RWPE1 (cell line): ENCODE data around the gene BMP6.

Source experiments
- CTCF ChIA-PET: fragments of 350-600 bp; sonication (Branson Sonifier 250); formaldehyde crosslinking; extraction: SDS; loops from one replicate; lab custom pipeline; 2021; lab: Yijun Ruan, JAX
- POLR2A ChIA-PET: fragments of 400-600 bp; formaldehyde crosslinking; extraction: SDS; loops from one replicate; lab custom pipeline; 2020; ENCODE audit warnings: antibody characterized with exemption; ENCODE audit not compliant: low non-redundant PET; lab: Yijun Ruan, JAX
- DNase-seq: peaks from one replicate; pipeline ENCODE4 v3.0.0; 2012; ENCODE audit warnings: low spot score
- H3K27ac ChIP-seq: fragments of 450-650 bp; 2 replicates; pipeline ENCODE4 v1.5.1; 2017
- TF ChIP-seq, protein P1 (sequence below): fragments of 450-650 bp; conservative IDR thresholded peaks from 2 replicates; pipeline ENCODE4 v1.5.1; 2017; ENCODE audit warnings: low read depth, mild to moderate bottlenecking

BMP6 gene

DNA sequence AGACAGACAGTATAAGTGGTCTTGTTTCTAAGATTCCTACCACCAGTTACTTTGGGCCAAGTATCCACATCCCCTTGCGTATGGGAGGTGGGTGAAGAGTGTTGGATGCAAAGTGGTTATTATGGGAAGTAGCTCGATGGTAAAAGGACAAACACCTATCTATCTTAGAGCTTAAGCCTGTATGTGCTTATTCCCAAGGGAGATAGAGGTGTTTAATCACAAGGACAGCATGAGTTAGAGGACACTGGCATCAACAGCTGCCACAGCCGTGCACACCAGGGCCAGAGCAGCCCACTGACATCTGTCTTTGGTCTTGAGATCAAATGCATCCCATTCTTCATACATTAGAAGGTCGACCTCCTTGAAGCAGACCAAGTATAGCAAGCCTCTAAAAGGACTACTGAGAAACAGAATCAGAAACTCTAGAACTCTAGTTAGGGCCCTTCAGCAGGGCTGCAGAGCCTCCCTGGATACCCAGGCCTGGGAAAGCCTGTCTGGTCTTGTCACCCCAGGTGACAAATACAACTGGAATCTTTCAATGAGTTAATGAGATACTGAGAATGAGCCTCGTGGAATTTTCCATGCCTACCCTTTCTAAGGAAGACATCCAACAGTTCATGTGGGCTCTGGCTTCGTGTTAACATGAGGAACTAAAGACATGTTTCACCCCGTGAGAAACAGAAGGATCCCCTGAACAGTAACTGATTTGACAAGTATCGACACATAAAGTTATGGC lies 156.0 kb downstream of the BMP6 start:
- CTCF ChIA-PET, result interaction anchor here (0.5 kb wide), 1 partner anchor 21 kb away, joined by 3 read pairs; no protein-coding TSS in a partner anchor
- H3K27ac ChIP-seq, result no peak overlapping the region
- TF ChIP-seq, protein P1, sequence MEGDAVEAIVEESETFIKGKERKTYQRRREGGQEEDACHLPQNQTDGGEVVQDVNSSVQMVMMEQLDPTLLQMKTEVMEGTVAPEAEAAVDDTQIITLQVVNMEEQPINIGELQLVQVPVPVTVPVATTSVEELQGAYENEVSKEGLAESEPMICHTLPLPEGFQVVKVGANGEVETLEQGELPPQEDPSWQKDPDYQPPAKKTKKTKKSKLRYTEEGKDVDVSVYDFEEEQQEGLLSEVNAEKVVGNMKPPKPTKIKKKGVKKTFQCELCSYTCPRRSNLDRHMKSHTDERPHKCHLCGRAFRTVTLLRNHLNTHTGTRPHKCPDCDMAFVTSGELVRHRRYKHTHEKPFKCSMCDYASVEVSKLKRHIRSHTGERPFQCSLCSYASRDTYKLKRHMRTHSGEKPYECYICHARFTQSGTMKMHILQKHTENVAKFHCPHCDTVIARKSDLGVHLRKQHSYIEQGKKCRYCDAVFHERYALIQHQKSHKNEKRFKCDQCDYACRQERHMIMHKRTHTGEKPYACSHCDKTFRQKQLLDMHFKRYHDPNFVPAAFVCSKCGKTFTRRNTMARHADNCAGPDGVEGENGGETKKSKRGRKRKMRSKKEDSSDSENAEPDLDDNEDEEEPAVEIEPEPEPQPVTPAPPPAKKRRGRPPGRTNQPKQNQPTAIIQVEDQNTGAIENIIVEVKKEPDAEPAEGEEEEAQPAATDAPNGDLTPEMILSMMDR, result no peak
- POLR2A ChIA-PET, result no interaction called here
- DNase-seq, result peak; percentile 18

DNA sequence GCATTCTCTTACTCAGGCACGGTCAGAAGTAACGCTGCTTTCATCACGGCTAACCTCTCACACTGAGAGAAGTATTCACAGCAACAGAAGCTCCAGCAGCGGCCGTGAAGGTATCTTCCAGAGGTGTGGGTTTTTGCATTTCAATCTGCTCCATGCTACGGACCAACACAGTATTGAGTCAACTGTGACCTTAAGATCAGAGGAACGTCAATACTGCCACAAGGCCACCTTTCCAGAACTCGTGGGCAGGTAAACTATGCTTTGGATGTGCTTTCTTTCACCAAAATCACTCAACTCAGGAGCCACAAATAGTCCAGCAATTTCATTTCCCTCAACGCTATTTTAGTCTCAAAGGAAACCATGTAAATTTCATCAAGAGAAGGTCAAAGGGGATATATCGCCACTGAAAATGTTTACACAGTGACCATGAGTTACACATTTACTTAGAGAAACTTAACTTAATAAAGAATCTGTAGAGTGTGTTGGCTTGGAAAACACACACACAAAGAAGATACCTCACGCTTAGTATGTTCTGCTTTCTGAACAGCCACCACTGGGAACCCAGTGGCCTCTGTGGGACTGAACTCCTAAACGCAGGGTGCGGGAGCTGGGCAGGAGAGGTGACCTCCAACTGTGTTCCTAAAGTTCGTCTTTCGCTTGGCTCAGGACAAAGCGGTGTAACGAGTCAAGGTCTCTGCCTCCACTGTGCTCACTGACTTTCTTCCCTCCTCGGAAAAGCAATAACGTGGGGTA lies 156.8 kb downstream of the BMP6 start:
- no peak overlapping the region for H3K27ac ChIP-seq
- no peak for DNase-seq
- ChIA-PET POLR2A (no interaction called here), CTCF (no interaction called here)
- TF ChIP-seq, protein P1, result no peak

GRCh38 chr6:7883381-7883780 lies 157.5 kb downstream of the BMP6 start:
- TF ChIP-seq, protein P1, result no peak
- DNase-seq, result no peak
- ChIA-PET POLR2A (no interaction called here), CTCF (no interaction called here)
- H3K27ac ChIP-seq, result no peak overlapping the region

DNA sequence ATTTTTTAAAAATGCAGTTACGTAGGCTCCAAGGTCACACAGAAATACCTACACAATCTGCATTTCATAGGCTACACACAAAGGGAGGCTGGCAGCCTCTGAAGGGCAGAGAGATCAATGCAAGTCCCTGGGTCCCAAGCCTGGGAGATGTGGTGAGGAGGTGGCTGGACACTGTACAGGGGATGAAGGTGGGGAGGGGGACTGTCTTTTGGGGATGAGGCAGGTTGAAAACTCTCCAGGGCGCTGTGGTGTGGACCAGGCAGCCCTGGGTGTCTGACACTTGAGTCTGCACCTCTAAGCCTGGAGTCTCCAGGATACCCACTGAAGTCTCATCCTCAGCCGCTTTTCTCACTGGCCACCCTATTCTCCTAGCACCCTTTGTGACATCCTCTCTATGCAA lies 160.2 kb downstream of the BMP6 start:
- ChIA-PET POLR2A (no interaction called here), CTCF (no interaction called here)
- TF ChIP-seq, protein P1, result no peak
- no peak for DNase-seq
- H3K27ac ChIP-seq, result no peak overlapping the region

- no peak for DNase-seq
- no peak overlapping the region for H3K27ac ChIP-seq
- ChIA-PET CTCF (interaction anchor here (0.5 to 0.6 kb wide), 2 partner anchors 164 to 177 kb away, joined by 3 read pairs; no protein-coding TSS in a partner anchor), POLR2A (no interaction called here)
- TF ChIP-seq, protein P1, result no peak
Observed at GRCh38 chr6:7887278-7887991, 161.5 kb downstream of the BMP6 start.
